Endothelial cell (in vitro differentiated cells): ENCODE results near the gene CSH2. TPM values are rescaled to one million over a fixed set of nuclear protein-coding genes. Genes with fewer than 3 reads are reported as not detected.

ENCODE experiments used
- DNase-seq: peaks from one replicate; pipeline ENCODE4 v3.0.0; 2021; ENCODE audit warnings: low spot score
- H3K27ac Mint-ChIP-seq: one replicate; pipeline ENCODE4 v1.8.0; 2021; ENCODE audit warnings: mixed read lengths, inconsistent platforms; ENCODE audit not compliant: unreplicated experiment
- H3K27me3 Mint-ChIP-seq: one replicate; pipeline ENCODE4 v1.8.0; 2021; ENCODE audit warnings: mild to moderate bottlenecking, moderate library complexity, mixed read lengths, inconsistent platforms; ENCODE audit not compliant: unreplicated experiment
- H3K36me3 Mint-ChIP-seq: one replicate; pipeline ENCODE4 v1.8.0; 2021; ENCODE audit warnings: mild to moderate bottlenecking, low read depth, mixed read lengths, inconsistent platforms; ENCODE audit not compliant: unreplicated experiment
- H3K4me1 Mint-ChIP-seq: one replicate; pipeline ENCODE4 v1.8.0; 2021; ENCODE audit warnings: mild to moderate bottlenecking, mixed read lengths, inconsistent platforms; ENCODE audit not compliant: unreplicated experiment
- H3K4me3 Mint-ChIP-seq: one replicate; pipeline ENCODE4 v1.8.0; 2021; ENCODE audit warnings: mild to moderate bottlenecking, mixed read lengths, inconsistent platforms; ENCODE audit not compliant: unreplicated experiment
- H3K9me3 Mint-ChIP-seq: one replicate; pipeline ENCODE4 v1.8.0; 2021; ENCODE audit warnings: mixed read lengths, inconsistent platforms; ENCODE audit not compliant: unreplicated experiment
- CTCF ChIP-seq: fragments of 200-600 bp; sonication (generic); IDR thresholded peaks from one replicate; pipeline ENCODE4 v1.5.0; 2021; ENCODE audit warnings: antibody characterized with exemption; ENCODE audit not compliant: unreplicated experiment
- total RNA-seq: library from RNA; stranded (reverse); fragmentation: NEBNext Ultra II Directional; extraction: Animal tissue kit (Norgen Biotek cat#: 25700); gene quantifications from one replicate; pipeline ENCODE4 v1.2.1, GENCODE V29; 2021; ENCODE audit not compliant: unreplicated experiment

Gene CSH2
- total RNA-seq, 1 donor from 2014 or later: not detected

GRCh38 chr17:63827801-63828221, 45.7 kb downstream of the CSH2 start:
- no peaks in the 10 kb centered on the region for H3K9me3 Mint-ChIP-seq
- TF ChIP-seq CTCF: no peak
- peaks cover 40% of the 10 kb centered on the region for H3K27me3 Mint-ChIP-seq
- DNase-seq: no peak
- peaks cover 76% of the 10 kb centered on the region for H3K36me3 Mint-ChIP-seq
- peak overlapping the region; percentile 100 for H3K4me3 Mint-ChIP-seq
- peak overlapping the region; percentile 100 for H3K27ac Mint-ChIP-seq
- H3K4me1 Mint-ChIP-seq: peaks cover 48% of the 10 kb centered on the region

- Mint-ChIP-seq H3K4me1 (peaks cover 48% of the 10 kb centered on the region), H3K36me3 (peaks cover 79% of the 10 kb centered on the region), H3K27me3 (peaks cover 38% of the 10 kb centered on the region), H3K9me3 (no peaks in the 10 kb centered on the region), H3K27ac (peak within 1 kb of the TSS; percentile 100), H3K4me3 (peak within 1 kb of the TSS; percentile 100)
- TF ChIP-seq CTCF: peak; percentile 15
- peak; percentile 85 for DNase-seq
These were observed 46.3 kb downstream of the CSH2 start, which contains the start of the genes FTSJ3 and PSMC5 for GRCh38 chr17:63827002-63827800. Gene FTSJ3 (minus strand): TSS chr17:63827663. CDS start chr17:63826902, 761 bp downstream. Gene PSMC5 (plus strand): TSS chr17:63827431. CDS start chr17:63827491, 60 bp downstream.

GRCh38 chr17:63826468-63827001, 46.9 kb downstream of the CSH2 start:
- TF ChIP-seq CTCF: no peak
- Mint-ChIP-seq H3K27ac (peak overlapping the region; percentile 100), H3K4me1 (peaks cover 45% of the 10 kb centered on the region), H3K27me3 (peaks cover 39% of the 10 kb centered on the region), H3K36me3 (peaks cover 79% of the 10 kb centered on the region), H3K4me3 (peak overlapping the region; percentile 100), H3K9me3 (no peaks in the 10 kb centered on the region)
- DNase-seq: peak; percentile 43

DNA sequence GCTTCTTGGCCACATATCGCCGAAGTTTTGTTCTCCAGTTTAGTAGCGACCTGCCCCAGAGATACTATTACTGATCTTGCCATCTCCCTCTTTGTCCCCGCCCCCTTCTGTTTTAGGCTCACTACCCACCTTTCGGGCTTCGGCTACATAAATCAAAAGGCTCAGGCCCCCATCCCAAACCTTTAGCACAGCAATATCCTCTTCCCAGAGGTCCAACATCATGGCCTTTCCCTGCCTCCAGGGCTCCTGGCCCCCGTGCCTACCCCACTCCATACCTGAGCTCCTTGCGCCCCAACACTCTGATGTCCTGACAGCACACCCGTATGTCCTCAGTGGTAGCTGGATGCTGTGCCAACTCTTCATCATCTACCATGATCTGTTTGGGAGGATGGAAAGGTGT, 49.1 kb downstream of the CSH2 start:
- Mint-ChIP-seq H3K27me3 (peaks cover 32% of the 10 kb centered on the region), H3K4me3 (peak overlapping the region; percentile 68), H3K36me3 (peaks cover 74% of the 10 kb centered on the region), H3K27ac (no peak overlapping the region), H3K4me1 (peaks cover 27% of the 10 kb centered on the region), H3K9me3 (no peaks in the 10 kb centered on the region)
- no peak for TF ChIP-seq CTCF
- DNase-seq: no peak
